Measurements from ENCODE around the gene CAB39. TPM values are rescaled to one million over a fixed set of nuclear protein-coding genes. Genes with fewer than 3 reads are reported as not detected.

Gene CAB39
- total and polyA plus RNA-seq, 2 of the 8 experiments (the other 6 are each of a cell fraction or from before 2014, with no cell fraction given): 16.4 to 50.5 TPM

- Histone ChIP-seq H3K4me3 (ENCODE audit: extremely low read depth in 1 of 4, insufficient read depth in 2 of 4, low read depth in 3 of 4, low read length in 4 of 4) (no peak overlapping the region), H3K36me3 (ENCODE audit: control insufficient read depth in 2 of 4, insufficient read depth in 4 of 4, low read length in 3 of 4) (no peaks in the 10 kb centered on the region), H2BK15ac (ENCODE audit: low read length) (no peak overlapping the region), H2BK120ac (replicated peaks; ENCODE audit: low read depth, low read length) (no peak overlapping the region), H3K79me2 (ENCODE audit: control insufficient read depth in 1 of 2, insufficient read depth in 2 of 2, low read length in 2 of 2) (no peaks in the 10 kb centered on the region), H4K20me1 (replicated peaks in 1 of 2; ENCODE audit: control insufficient read depth in 1 of 2, insufficient read depth in 2 of 2, low read length in 2 of 2) (no peaks in the 10 kb centered on the region), H3K9ac (replicated peaks in 1 of 4; ENCODE audit: extremely low read depth in 1 of 4, low read depth in 3 of 4, low read length in 3 of 4) (no peak overlapping the region), H3K4me1 (replicated peaks in 1 of 4; ENCODE audit: control insufficient read depth in 3 of 4, insufficient read depth in 4 of 4, low read length in 3 of 4) (peaks cover 0 to 3% (median 0%) of the 10 kb centered on the region in 4 experiments; a peak in 1 of 7 replicates), H3K56ac (replicated peaks; ENCODE audit: insufficient read length, low read depth, low read length) (no peak overlapping the region), H3K4ac (replicated peaks; ENCODE audit: insufficient read length, low read depth, low read length) (no peak overlapping the region), H2BK12ac (ENCODE audit: low read depth, low read length) (no peak overlapping the region), H4K5ac (ENCODE audit: insufficient read length, low read depth, low read length) (no peak overlapping the region), H3K79me1 (ENCODE audit: low read depth, low read length) (no peaks in the 10 kb centered on the region), H3K27me3 (replicated peaks in 1 of 4; ENCODE audit: control insufficient read depth in 3 of 4, extremely low read depth in 1 of 4, insufficient read depth in 3 of 4, low read length in 3 of 4) (no peaks in the 10 kb centered on the region), H2AFZ (ENCODE audit: low read length) (no peak overlapping the region), H3K23ac (ENCODE audit: insufficient read length) (no peak overlapping the region), H2BK5ac (ENCODE audit: low read depth, low read length) (no peak overlapping the region), H2BK20ac (ENCODE audit: low read length) (no peak overlapping the region), H4K8ac (ENCODE audit: extremely low read depth, insufficient read depth, low read length) (no peak overlapping the region), H3K14ac (ENCODE audit: insufficient read length) (no peak overlapping the region), H3K23me2 (ENCODE audit: low read depth, low read length) (no peaks in the 10 kb centered on the region), H2AK5ac (ENCODE audit: low read depth, low read length) (no peak overlapping the region), H3K27ac (ENCODE audit: low read depth, low read length) (no peak overlapping the region), H3K9me3 (ENCODE audit: insufficient read depth in 2 of 2, low read depth in 1 of 2, low read length in 1 of 2) (no peaks in the 10 kb centered on the region), H4K91ac (replicated peaks; ENCODE audit: insufficient read length, low read length) (no peak overlapping the region), H3K4me2 (ENCODE audit: insufficient read depth in 1 of 2, low read depth in 2 of 2, low read length in 2 of 2) (no peak overlapping the region), H3K18ac (ENCODE audit: extremely low read depth, low read length) (no peak overlapping the region)
- CTCF ChIA-PET (ENCODE audit: partially characterized antibody): interaction anchor here (0.6 to 1.3 kb wide), 4 partner anchors 14 to 103 kb away, joined by 3 read pairs; no protein-coding TSS in a partner anchor
- POLR2A ChIA-PET (ENCODE audit: partially characterized antibody): no interaction called here
- WGBS, 2 experiments (ENCODE audit: extremely low coverage in 1 of 2, insufficient coverage in 1 of 2, insufficient read length in 1 of 2, insufficient replicate concordance in 2 of 2, low coverage in 1 of 2, low lambda C conversion rate in 2 of 2, missing lambda C conversion rate in 1 of 2): 89% methylated on average over 6 of the region's 6 CpGs; no CpG with 5 or more reads in 1 of the 2 experiments
- DNase-seq (ENCODE audit: low read depth in 1 of 2, low spot score in 2 of 2) (no peak), FAIRE-seq (no peak)
- TF ChIP-seq EP300 (IDR thresholded peaks at IDR 0.05; ENCODE audit: borderline replicate concordance in 1 of 2, low read depth in 2 of 2, low read length in 2 of 2) (no peak), SUZ12 (IDR thresholded peaks at IDR 0.05; ENCODE audit: low read length) (no peak), CEBPB (IDR thresholded peaks at IDR 0.05; ENCODE audit: low read depth, low read length) (no peak), NANOG (IDR thresholded peaks at IDR 0.05; ENCODE audit: insufficient read depth, low read depth, low read length, poor library complexity, severe bottlenecking) (no peak), TBP (IDR thresholded peaks at IDR 0.05; ENCODE audit: low read depth, low read length) (no peak), NRF1 (IDR thresholded peaks at IDR 0.05; ENCODE audit: low read depth, low read length) (no peak), EZH2 (IDR thresholded peaks at IDR 0.05; ENCODE audit: low read depth, low read length, severe bottlenecking) (no peak), POU5F1 (IDR thresholded peaks at IDR 0.05; ENCODE audit: low read depth, low read length) (no peak), BRCA1 (IDR thresholded peaks at IDR 0.05; ENCODE audit: low read depth, low read length) (no peak), YY1 (IDR thresholded peaks at IDR 0.05; ENCODE audit: low read depth, low read length) (no peak), JUND (IDR thresholded peaks at IDR 0.05; ENCODE audit: low read length) (no peak), CHD2 (IDR thresholded peaks at IDR 0.05; ENCODE audit: low read length) (no peak)
Measured at GRCh38 chr2:230695551-230695950, 17.1 kb upstream of the CAB39 start.

Data from H1 (cell line).